HG02885 (cell line): ENCODE results near the gene ACKR2.
A peak's percentile ranks its signal among the peaks of the same experiment; 100 is the strongest.

Experiments used
- ATAC-seq: cut with Tn5 transposase; IDR thresholded peaks from one replicate; pipeline ENCODE4 v1.9.1; 2021; ENCODE audit warnings: mild to moderate bottlenecking; ENCODE audit not compliant: unreplicated experiment, poor library complexity

The ACKR2 gene

GRCh38 chr3:42827654-42828053 is 18.4 kb downstream of the ACKR2 start:
- no peak for ATAC-seq

GRCh38 chr3:42829083-42829627 is 19.9 kb downstream of the ACKR2 start:
- ATAC-seq: no peak

DNA sequence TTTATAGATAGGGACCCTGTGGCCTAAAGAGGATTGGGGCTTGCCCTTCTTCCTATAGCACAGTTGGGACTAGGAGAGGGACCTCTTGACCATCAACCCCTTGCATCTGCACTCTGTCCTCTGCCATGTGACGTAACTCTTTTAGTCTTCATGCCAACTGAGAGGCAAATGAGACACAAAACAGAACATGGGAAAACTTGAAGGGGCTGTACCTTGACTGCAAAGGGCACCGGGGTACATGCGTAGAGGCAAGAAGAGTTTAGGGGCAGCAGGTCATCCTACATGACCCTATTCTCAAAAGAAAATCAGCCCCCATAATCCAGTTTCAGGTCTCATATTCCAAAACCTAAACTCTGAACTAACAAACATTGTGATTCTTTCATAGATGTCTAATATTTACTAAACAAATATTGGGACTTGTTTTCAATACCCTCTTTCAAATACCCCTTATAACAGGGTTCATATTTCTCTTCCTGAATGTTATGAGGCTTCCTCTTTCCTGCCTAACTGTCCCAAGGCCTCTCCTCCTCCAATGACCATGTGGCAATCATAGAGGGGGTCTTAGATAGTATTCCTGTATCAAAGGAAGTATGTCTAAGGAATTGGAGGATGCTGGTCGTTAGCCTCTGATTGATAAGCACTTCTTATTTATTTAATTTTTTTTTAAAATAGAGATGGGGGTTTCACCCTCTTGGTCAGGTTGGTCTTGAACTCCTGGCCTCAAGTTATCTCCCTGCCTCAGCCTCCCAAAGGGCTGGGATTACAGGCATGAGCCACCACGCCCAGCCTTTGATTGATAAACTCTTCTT is 20.6 kb downstream of the ACKR2 start:
- ATAC-seq: no peak

- ATAC-seq: no peak
These were observed 21.4 kb downstream of the ACKR2 start for GRCh38 chr3:42830437-42831320.

- ATAC-seq: no peak
These were observed 22.1 kb downstream of the ACKR2 start for GRCh38 chr3:42831321-42831713.

DNA sequence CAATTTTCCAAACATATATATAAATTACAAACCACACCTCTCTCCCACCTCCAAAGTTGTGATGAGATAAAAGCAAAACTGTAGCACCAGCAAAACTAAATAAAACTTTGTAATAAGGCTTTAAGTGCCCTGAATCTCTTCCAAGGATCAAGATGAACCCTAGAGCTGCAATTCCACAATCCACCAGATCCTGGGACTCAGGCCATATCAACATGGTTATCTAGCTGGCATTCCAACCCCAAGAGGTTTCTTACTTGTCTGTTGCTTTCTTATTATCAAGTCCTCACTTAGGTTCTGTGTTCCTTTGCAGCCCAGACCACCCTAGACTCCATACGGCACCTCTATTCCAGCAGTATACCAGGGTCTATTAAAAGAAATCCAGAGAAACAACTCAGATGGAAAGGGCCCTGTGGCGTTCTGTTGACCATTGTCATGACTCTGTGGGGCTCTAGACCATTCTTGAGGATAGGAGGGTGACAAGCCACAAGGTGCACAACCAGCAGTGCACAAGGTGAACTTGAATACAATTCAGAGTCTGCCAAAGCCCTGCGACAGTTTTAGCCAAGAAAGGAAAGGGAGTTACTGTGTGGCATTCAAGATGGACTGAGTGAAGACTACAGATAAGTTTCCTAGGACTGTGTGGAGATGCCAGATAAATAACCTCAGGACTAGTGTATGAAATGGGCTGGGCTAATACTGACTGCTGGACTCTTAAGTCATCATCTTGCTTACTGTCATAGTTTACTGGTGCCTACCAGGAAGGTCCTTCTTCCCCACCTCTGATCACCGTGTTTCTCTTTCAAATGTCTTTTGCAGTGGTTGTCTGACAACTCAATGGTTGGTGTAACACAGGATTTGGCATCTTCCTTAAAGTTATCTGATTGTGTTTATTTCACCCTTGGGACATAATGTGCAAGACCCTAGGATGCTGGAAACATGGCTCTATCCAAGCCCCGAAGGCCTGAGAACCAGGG is 27.2 kb downstream of the ACKR2 start:
- ATAC-seq: no peak

DNA sequence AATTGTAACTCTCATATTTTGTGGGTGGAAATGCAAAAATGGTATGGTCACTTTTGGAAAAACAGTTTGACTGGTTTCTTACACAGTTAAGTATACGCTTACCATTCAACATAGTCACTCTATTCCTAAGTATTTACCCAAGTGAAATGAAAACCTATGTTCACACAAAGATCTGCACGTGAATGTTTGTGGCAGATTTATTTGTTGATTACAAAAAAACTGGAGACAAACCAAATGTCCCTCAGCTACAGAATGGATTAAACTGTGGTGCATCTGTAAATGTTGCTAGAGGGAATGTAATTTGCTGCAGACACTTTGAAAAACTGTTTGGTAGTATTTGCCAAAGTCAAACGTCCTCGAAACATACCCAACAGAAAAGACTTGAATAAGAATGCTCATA is 29.3 kb downstream of the ACKR2 start:
- ATAC-seq: no peak

- ATAC-seq: peak; percentile 99
These were observed 30.4 kb downstream of the ACKR2 start for GRCh38 chr3:42839616-42840015.

DNA sequence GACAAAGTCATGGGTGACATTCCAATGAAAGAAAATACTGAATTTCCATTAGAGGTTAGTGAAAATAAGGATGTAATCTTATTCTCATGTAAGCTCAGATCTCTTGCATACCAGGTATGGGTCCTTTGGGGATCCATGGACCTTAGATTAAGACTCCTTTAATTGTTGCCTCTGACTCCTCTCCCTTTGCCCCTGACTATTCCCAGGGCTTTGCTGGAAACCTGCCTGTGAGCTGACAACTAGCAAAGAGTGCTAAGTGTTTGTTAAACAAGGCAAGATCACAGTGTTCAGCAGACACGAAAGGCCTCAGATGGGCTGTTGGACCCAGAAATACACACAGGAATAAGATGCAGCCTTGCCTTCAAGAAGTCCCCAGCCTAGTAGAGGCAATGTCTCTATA is 32.1 kb downstream of the ACKR2 start:
- ATAC-seq: no peak

GRCh38 chr3:42843713-42844411 is 34.6 kb downstream of the ACKR2 start:
- no peak for ATAC-seq

- no peak for ATAC-seq
These were observed 35.1 kb downstream of the ACKR2 start for GRCh38 chr3:42844412-42844713.

- no peak for ATAC-seq
These were observed 35.6 kb downstream of the ACKR2 start for GRCh38 chr3:42844815-42845214.

DNA sequence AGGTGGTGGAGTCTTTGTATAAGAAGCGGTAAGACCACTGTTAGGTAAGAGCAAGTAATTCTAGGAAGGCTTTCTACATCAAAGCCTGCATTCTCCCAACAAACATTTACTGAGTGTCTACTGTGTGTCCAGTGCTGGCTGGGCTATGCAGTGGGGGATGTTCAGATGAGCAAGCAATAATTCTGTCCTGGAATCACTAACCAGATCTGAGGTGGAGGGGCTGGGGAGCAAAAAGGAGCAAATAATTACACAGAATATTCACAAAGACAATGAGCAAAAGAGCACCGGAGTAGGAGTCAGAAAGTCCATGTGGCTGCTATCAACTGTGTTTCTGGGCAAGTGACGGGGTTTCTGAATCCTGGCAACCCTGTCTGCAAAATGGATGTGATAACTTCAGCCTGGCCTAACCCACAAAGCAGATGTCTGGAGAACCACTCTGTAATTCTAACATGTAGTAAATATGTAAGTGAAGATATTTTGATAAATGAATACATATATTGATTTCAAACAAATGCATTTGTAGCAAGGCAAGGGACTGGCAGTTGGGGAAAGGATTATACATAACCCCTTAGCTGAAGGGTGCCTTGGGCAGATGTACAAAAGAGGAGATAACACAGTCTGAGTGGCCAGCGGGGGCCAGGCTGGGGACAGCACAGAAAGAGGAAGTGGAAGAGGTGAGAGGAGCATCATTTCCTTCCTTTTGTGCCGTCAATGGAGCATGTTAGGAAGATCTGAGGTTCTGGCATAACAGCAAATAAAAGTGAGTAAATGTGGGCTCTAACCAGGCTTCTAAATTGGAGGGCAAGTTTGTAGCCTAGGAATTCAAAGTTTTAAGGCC is 37.7 kb downstream of the ACKR2 start:
- ATAC-seq: peak; percentile 84

- ATAC-seq: no peak
These were observed 38.5 kb downstream of the ACKR2 start for GRCh38 chr3:42847731-42848130.

GRCh38 chr3:42849017-42849416 is 39.8 kb downstream of the ACKR2 start:
- no peak for ATAC-seq

DNA sequence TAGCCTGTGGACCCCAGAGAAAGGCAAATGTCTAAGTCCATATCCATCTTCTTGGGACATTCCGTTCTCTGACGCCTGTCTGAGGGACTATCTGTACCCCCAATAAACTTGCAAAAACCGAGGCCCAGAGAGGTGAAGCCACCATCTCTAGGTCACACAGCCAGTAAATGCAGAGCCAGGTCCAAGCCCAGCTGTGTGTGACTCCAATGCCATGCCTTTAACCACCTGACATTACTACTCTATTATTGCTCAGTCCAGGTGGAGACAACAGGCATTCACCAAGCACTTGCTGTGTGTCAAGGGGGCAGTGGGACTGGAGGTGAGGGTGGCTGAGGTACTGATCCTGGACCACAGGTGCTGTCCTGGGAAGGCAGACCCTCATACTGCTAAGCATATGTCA is 41.0 kb downstream of the ACKR2 start:
- no peak for ATAC-seq

DNA sequence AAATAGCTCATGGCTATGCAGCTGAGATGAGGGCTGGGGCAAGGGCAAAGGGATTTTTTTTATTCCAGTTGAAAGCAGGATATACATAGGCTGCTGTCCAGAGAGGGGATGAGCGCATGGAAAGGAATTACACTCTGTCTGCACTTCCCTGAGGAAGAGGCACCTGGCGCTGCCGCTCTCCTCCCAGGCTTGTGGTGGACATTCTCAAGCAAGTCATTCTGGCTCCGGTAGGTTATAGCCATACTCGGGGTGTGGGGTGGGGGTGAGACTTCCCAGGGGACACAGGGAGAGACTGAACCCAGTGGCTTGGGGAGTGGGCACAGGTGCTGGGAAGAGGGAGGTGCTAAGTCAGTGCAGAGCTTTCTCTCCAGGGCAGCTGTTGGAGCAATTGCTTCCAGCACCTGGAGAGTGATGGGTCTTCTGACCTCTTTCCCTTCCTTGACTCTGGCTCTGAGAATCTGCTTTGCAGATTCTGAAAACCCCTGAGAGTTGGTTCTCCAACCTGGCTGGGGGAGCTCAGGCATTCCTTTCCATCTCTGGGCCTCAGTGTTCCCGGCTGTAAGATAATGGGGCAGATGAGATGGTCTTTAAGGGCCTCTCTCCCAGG is 42.1 kb downstream of the ACKR2 start:
- no peak for ATAC-seq

DNA sequence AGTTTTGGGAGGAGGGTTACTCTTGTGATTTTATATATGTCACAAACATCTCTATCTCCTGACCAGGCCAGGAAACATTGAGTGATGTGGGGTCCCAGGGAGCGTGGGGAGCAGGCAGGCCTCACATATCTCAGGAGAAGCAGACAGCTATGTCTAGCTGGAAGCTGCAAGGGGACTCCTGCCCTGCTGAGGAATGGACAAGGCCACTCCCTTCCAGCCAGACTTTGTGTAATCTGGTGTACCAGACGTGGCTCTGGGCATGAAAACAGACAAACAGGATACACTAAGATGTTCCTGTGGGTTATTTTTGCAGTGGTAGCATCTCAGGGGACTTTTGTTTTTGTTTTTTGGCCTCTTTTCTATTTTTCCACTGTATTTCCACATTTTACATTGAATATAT is 43.2 kb downstream of the ACKR2 start:
- no peak for ATAC-seq
